CD4-positive, CD25-positive, alpha-beta regulatory T cell (primary cell): ENCODE measurements around the gene SRCAP. TPM values are rescaled to one million over a fixed set of nuclear protein-coding genes. Genes with fewer than 3 reads are reported as not detected.

Source experiments
- ATAC-seq, 2 donors: fragments of 150-1000 bp; cut with Tn5 transposase; one replicate each; pipeline ENCODE4 v1.10.0; 2021; ENCODE audit warnings: low read depth in 2 of 2, moderate number of reproducible peaks in 2 of 2, moderate library complexity in 1 of 2
- DNase-seq, 3 donors: peaks; one replicate each; pipeline versions ENCODE4 v3.0.0 to v3.0.0-alpha.2; 2012 to 2022; ENCODE audit warnings: mixed read lengths in 1 of 3
- H3K27ac ChIP-seq: one replicate; pipeline ENCODE4 v1.7.0; 2013; ENCODE audit warnings: mild to moderate bottlenecking, low read length; ENCODE audit not compliant: insufficient read depth, poor library complexity, severe bottlenecking
- H3K27me3 ChIP-seq: one replicate; pipeline ENCODE4 v1.7.0; 2013; ENCODE audit warnings: low read length; ENCODE audit not compliant: control insufficient read depth, insufficient read depth
- H3K36me3 ChIP-seq: one replicate; pipeline ENCODE4 v1.7.0; 2013; ENCODE audit warnings: mild to moderate bottlenecking, low read length, moderate library complexity; ENCODE audit not compliant: control insufficient read depth, insufficient read depth
- H3K4me1 ChIP-seq: 2 replicates; pipeline ENCODE4 v1.7.0; 2013; ENCODE audit warnings: mild to moderate bottlenecking, low read length; ENCODE audit not compliant: insufficient read depth, control insufficient read depth, poor library complexity, severe bottlenecking
- H3K4me3 ChIP-seq: one replicate; pipeline ENCODE4 v1.7.0; 2013; ENCODE audit warnings: low read depth, mild to moderate bottlenecking, low read length, moderate library complexity
- H3K9me3 ChIP-seq, 2 experiments: 1 replicate in 1 of 2; 2 replicates in 1 of 2; pipeline ENCODE4 v1.7.0; 2013; ENCODE audit warnings: low read length in 2 of 2, mild to moderate bottlenecking in 1 of 2, moderate library complexity in 1 of 2; ENCODE audit not compliant: control insufficient read depth in 2 of 2
- H3K27ac Mint-ChIP-seq, 3 donors: one replicate each; pipeline ENCODE4 v1.8.0; 2020 to 2022; ENCODE audit warnings: mild to moderate bottlenecking in 3 of 3, mixed read lengths in 3 of 3, moderate library complexity in 2 of 3
- H3K27me3 Mint-ChIP-seq: one replicate; pipeline ENCODE4 v1.8.0; 2022; ENCODE audit warnings: mild to moderate bottlenecking, mixed read lengths
- H3K36me3 Mint-ChIP-seq: one replicate; pipeline ENCODE4 v1.8.0; 2020; ENCODE audit warnings: mixed read lengths
- H3K4me1 Mint-ChIP-seq, 4 donors: one replicate each; pipeline ENCODE4 v1.8.0; 2020 to 2022; ENCODE audit warnings: mixed read lengths in 4 of 4, mild to moderate bottlenecking in 1 of 4
- H3K4me3 Mint-ChIP-seq, 4 donors: one replicate each; pipeline ENCODE4 v1.8.0; 2020 to 2022; ENCODE audit warnings: mild to moderate bottlenecking in 4 of 4, mixed read lengths in 4 of 4, moderate library complexity in 3 of 4
- H3K9me3 Mint-ChIP-seq, 7 donors: one replicate each; pipeline ENCODE4 v1.8.0; 2020 to 2022; ENCODE audit warnings: mixed read lengths in 7 of 7, mild to moderate bottlenecking in 3 of 7, moderate library complexity in 2 of 7
- polyA plus RNA-seq, 4 donors: library from polyadenylated mRNA; unstranded; fragments of 300-500 nt; fragmentation: Illumina TruSeq; gene quantifications; one replicate each; pipeline ENCODE4 v1.2.3, GENCODE V29; 2021
- total RNA-seq: library from RNA; stranded (reverse); gene quantifications from one replicate; pipeline ENCODE4 v1.2.3, GENCODE V29; 2022

SRCAP gene
- total and polyA plus RNA-seq, 5 donors from 2014 or later: 4.9 to 83.0 (median 9.4) TPM

DNA sequence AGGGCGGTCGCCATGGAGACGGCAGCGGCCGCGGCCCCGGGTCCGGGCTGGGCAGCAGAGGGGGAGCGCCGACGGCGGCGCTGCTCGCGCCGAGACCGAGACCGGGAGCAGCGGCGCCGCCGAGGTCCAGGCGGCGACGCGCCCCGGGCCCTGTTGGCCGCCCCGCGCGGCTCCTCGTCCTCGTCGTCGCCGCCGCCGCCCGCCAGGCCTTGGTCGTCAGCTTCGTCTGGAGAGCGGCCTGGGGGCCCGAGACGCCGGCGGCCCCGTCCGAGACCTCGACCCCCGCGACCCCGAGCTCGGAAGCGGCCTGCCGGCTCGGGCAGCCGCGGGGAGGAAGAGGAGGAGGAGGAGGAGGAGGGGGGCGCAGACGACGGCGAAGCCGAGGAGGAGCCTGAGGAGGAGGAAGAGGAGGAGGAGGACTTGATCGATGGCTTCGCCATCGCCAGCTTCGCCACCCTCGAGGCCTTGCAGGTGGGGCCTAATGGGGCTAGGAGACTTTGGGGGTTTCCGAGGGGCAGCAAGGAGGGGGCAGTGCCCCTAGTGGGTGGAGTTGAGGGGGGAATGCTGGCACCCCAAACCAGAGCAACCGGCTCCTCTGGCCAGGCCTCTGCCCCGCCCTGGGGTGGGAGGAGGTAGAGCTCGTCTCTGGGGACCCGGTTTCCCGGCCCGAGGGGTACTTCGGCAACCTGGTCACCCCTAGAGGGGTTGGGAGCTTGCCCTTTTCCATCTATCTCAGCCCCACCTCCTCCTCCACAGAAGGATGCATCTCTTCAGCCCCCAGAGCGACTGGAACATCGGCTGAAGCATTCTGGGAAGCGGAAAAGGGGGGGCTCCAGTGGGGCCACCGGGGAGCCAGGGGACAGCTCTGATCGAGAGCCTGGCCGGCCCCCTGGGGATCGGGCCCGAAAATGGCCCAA is 39.2 kb upstream of the SRCAP start:
- Mint-ChIP-seq H3K27ac (peak overlapping the region; percentile 83 to 97 (median 91)), H3K27me3 (no peaks in the 10 kb centered on the region), H3K4me1 (peaks cover 12 to 52% (median 35%) of the 10 kb centered on the region in 4 donors), H3K36me3 (peaks cover 33% of the 10 kb centered on the region), H3K9me3 (no peaks in the 10 kb centered on the region), H3K4me3 (peak overlapping the region; percentile 88 to 93 (median 90))
- peaks cover 50% of the 10 kb centered on the region for H3K36me3 ChIP-seq
- H3K4me1 ChIP-seq: peaks cover 56% of the 10 kb centered on the region
- ATAC-seq (no peak), DNase-seq (peak; percentile 42 to 58 (median 52))
- peak overlapping the region; percentile 100 for H3K27ac ChIP-seq
- H3K27me3 ChIP-seq: no peaks in the 10 kb centered on the region
- peak overlapping the region; percentile 82 for H3K4me3 ChIP-seq
- H3K9me3 ChIP-seq: no peaks in the 10 kb centered on the region

- DNase-seq: peak; percentile 73 to 86 (median 74)
- Mint-ChIP-seq H3K36me3 (peaks cover 30% of the 10 kb centered on the region), H3K27ac (peak overlapping the region; percentile 83 to 97 (median 91)), H3K4me3 (peak overlapping the region; percentile 88 to 93 (median 90)), H3K9me3 (no peaks in the 10 kb centered on the region), H3K4me1 (peaks cover 12 to 56% (median 34%) of the 10 kb centered on the region in 4 donors), H3K27me3 (no peaks in the 10 kb centered on the region)
- Histone ChIP-seq H3K27ac (peak overlapping the region; percentile 100), H3K9me3 (no peaks in the 10 kb centered on the region), H3K36me3 (peaks cover 50% of the 10 kb centered on the region), H3K4me1 (peaks cover 56% of the 10 kb centered on the region), H3K27me3 (no peaks in the 10 kb centered on the region), H3K4me3 (peak overlapping the region; percentile 82)
- no peak for ATAC-seq
These were observed 38.3 kb upstream of the SRCAP start for GRCh38 chr16:30660424-30661261.

- H3K27me3 ChIP-seq: no peaks in the 10 kb centered on the region
- H3K9me3 ChIP-seq: no peaks in the 10 kb centered on the region
- no peaks in the 10 kb centered on the region for H3K27me3 Mint-ChIP-seq
- no peak overlapping the region for H3K4me3 ChIP-seq
- peaks cover 12 to 45% (median 30%) of the 10 kb centered on the region in 4 donors for H3K4me1 Mint-ChIP-seq
- DNase-seq: no peak
- H3K9me3 Mint-ChIP-seq: no peaks in the 10 kb centered on the region
- H3K27ac ChIP-seq: peak overlapping the region; percentile 100
- H3K4me3 Mint-ChIP-seq: peak overlapping the region in 3 of 4 donors; percentile 88 to 93 (median 89)
- H3K36me3 ChIP-seq: peaks cover 60% of the 10 kb centered on the region
- peaks cover 49% of the 10 kb centered on the region for H3K4me1 ChIP-seq
- no peak for ATAC-seq
- H3K36me3 Mint-ChIP-seq: peaks cover 30% of the 10 kb centered on the region
- H3K27ac Mint-ChIP-seq: peak overlapping the region in 1 of 3 donors; percentile 97
These were observed 36.5 kb upstream of the SRCAP start for GRCh38 chr16:30662449-30662848.

DNA sequence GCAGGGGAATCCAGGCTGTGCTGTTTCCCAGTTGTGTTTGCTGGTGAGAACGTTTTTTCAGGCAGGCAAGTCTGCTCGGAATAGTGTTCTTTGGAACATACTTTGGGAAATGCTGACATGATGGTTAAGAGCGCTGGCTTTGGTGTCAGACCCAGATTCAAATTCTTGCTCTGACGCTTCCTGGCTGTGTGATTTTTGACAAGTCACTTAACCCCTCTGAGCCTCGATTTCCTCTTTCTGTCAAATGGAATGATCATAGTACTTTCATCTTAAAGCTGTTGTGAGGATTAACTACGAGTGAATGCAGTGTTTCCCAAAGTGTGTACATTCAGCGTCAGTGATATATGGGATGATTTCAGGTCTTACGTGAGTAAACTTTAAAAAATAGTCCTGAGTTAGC is 35.9 kb upstream of the SRCAP start:
- no peaks in the 10 kb centered on the region for H3K27me3 Mint-ChIP-seq
- no peaks in the 10 kb centered on the region for H3K9me3 Mint-ChIP-seq
- H3K4me3 Mint-ChIP-seq: peak overlapping the region; percentile 21 to 93 (median 38)
- Histone ChIP-seq H3K27me3 (no peaks in the 10 kb centered on the region), H3K27ac (no peak overlapping the region), H3K9me3 (no peaks in the 10 kb centered on the region), H3K4me3 (peak overlapping the region; percentile 31), H3K36me3 (peaks cover 66% of the 10 kb centered on the region), H3K4me1 (peaks cover 46% of the 10 kb centered on the region)
- peaks cover 12 to 45% (median 29%) of the 10 kb centered on the region in 4 donors for H3K4me1 Mint-ChIP-seq
- DNase-seq: no peak
- no peak for ATAC-seq
- H3K36me3 Mint-ChIP-seq: peaks cover 34% of the 10 kb centered on the region
- peak overlapping the region; percentile 75 to 81 (median 79) for H3K27ac Mint-ChIP-seq

GRCh38 chr16:30663820-30664219 is 35.2 kb upstream of the SRCAP start:
- Histone ChIP-seq H3K36me3 (peaks cover 72% of the 10 kb centered on the region), H3K4me1 (peaks cover 45% of the 10 kb centered on the region), H3K27me3 (no peaks in the 10 kb centered on the region), H3K9me3 (no peaks in the 10 kb centered on the region), H3K4me3 (no peak overlapping the region), H3K27ac (no peak overlapping the region)
- DNase-seq: no peak
- Mint-ChIP-seq H3K4me3 (peak overlapping the region in 3 of 4 donors; percentile 14 to 93 (median 44)), H3K36me3 (peaks cover 36% of the 10 kb centered on the region), H3K27ac (peak overlapping the region in 2 of 3 donors; percentile 60 to 81), H3K4me1 (peaks cover 12 to 46% (median 29%) of the 10 kb centered on the region in 4 donors), H3K9me3 (no peaks in the 10 kb centered on the region), H3K27me3 (no peaks in the 10 kb centered on the region)
- no peak for ATAC-seq

DNA sequence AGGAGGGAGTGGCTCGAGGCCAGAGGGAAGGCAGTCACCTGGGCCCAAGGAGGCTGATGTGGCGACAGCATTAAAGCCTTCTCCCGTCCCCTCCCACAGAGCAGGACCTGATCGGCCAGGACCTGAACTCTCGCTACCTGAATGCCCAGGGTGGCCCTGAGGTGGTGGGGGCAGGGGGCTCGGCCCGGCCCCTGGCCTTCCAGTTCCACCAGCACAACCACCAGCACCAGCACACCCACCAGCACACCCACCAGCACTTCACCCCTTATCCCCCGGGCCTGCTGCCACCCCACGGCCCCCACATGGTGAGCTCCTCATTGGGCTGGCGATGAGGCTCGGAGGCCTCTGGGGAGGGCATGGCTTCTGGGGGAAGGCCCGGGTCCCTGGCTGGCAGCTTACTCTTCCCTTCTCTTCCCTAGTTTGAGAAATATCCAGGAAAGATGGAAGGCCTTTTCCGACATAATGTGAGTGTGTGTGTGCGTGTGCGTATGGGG is 34.3 kb upstream of the SRCAP start:
- H3K9me3 ChIP-seq: no peaks in the 10 kb centered on the region
- Mint-ChIP-seq H3K27ac (peak overlapping the region in 2 of 3 donors; percentile 78 to 91), H3K4me3 (peak overlapping the region in 1 of 4 donors; percentile 47), H3K27me3 (no peaks in the 10 kb centered on the region), H3K4me1 (peaks cover 12 to 46% (median 29%) of the 10 kb centered on the region in 4 donors), H3K36me3 (peaks cover 36% of the 10 kb centered on the region), H3K9me3 (no peaks in the 10 kb centered on the region)
- no peaks in the 10 kb centered on the region for H3K27me3 ChIP-seq
- DNase-seq (no peak), ATAC-seq (no peak)
- H3K27ac ChIP-seq: no peak overlapping the region
- no peak overlapping the region for H3K4me3 ChIP-seq
- peaks cover 74% of the 10 kb centered on the region for H3K36me3 ChIP-seq
- H3K4me1 ChIP-seq: peaks cover 41% of the 10 kb centered on the region

- Mint-ChIP-seq H3K27ac (peak overlapping the region in 1 of 3 donors; percentile 78), H3K4me3 (peak overlapping the region in 1 of 4 donors; percentile 48), H3K9me3 (no peaks in the 10 kb centered on the region), H3K4me1 (peaks cover 12 to 46% (median 29%) of the 10 kb centered on the region in 4 donors), H3K36me3 (peaks cover 36% of the 10 kb centered on the region), H3K27me3 (no peaks in the 10 kb centered on the region)
- H3K4me1 ChIP-seq: peaks cover 34% of the 10 kb centered on the region
- no peak for ATAC-seq
- peaks cover 78% of the 10 kb centered on the region for H3K36me3 ChIP-seq
- no peak for DNase-seq
- H3K4me3 ChIP-seq: no peak overlapping the region
- H3K27me3 ChIP-seq: no peaks in the 10 kb centered on the region
- no peaks in the 10 kb centered on the region for H3K9me3 ChIP-seq
- H3K27ac ChIP-seq: no peak overlapping the region
These were observed 33.7 kb upstream of the SRCAP start for GRCh38 chr16:30665155-30665829.
